ENCODE results near the gene PLCXD1.
A peak's percentile ranks its signal among the peaks of the same experiment; 100 is the strongest.

PLCXD1 gene

DNA sequence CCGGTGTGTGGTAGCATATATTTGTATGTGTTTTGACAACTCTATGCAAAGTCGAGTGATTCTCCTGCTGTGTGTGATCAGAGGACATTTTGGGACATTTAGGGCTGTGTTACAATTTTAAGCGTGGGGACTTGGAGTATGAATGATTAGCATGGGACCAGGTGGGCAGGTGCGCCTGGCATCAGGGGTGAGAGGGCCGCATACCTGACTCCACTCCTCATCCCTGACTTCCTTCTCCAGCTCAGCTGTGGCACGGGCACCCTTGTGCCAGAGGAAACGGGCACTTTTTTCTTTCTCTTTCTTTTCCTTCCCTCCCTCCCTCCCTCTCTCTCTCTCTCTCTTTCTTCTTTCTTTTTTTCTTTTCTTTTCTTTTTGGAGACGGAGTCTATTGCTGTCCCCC, 15.7 kb upstream of the PLCXD1 start:
- H4K91ac ChIP-seq (ENCODE audit: low read depth, low read length) = no peak overlapping the region
- peaks cover 8 to 11% of the 10 kb centered on the region in 2 experiments for H3K4me1 ChIP-seq (ENCODE audit: control insufficient read depth in 1 of 2, insufficient read depth in 2 of 2, low read length in 2 of 2)
- no peak overlapping the region for H3K14ac ChIP-seq (ENCODE audit: low read length)
- DNase-seq = no peak
- no peak overlapping the region for H4K8ac ChIP-seq (ENCODE audit: low read depth, low read length)
- H3K4me2 ChIP-seq (ENCODE audit: low read length) = no peak overlapping the region
- no peak overlapping the region for H3K4ac ChIP-seq (ENCODE audit: low read depth, low read length)
- H2AK5ac ChIP-seq (ENCODE audit: low read length) = no peak overlapping the region
- H2BK120ac ChIP-seq (ENCODE audit: insufficient read depth, low read length, poor library complexity) = no peak overlapping the region
- no peaks in the 10 kb centered on the region for H3K9me3 ChIP-seq (ENCODE audit: insufficient read depth, low read depth, low read length)
- H2BK5ac ChIP-seq (ENCODE audit: low read depth, low read length, poor library complexity) = no peak overlapping the region
- H3K79me1 ChIP-seq (ENCODE audit: low read length) = peaks cover 13% of the 10 kb centered on the region
- H2BK12ac ChIP-seq (ENCODE audit: low read length) = no peak overlapping the region
- H3K4me3 ChIP-seq (ENCODE audit: low read depth, low read length) = no peak overlapping the region
- no peaks in the 10 kb centered on the region for H3K27me3 ChIP-seq (ENCODE audit: insufficient read depth, low read length)
- H3K79me2 ChIP-seq (ENCODE audit: control insufficient read depth, insufficient read depth, low read length, poor library complexity) = peaks cover 3% of the 10 kb centered on the region
- no peak overlapping the region for H3K18ac ChIP-seq (ENCODE audit: low read length)
- no peak overlapping the region for H2AFZ ChIP-seq (ENCODE audit: insufficient read depth, low read length, poor library complexity)
- no peaks in the 10 kb centered on the region for H3K36me3 ChIP-seq (ENCODE audit: control insufficient read depth in 1 of 2, insufficient read depth in 2 of 2, low read length in 2 of 2)
- H3K23ac ChIP-seq (ENCODE audit: low read length) = no peak overlapping the region
- no peak overlapping the region for H4K12ac ChIP-seq (ENCODE audit: low read depth, low read length)
- no CpG with 5 or more reads among the region's 8 CpGs for WGBS (ENCODE audit: extremely low coverage, insufficient coverage, insufficient read length)
- no peak overlapping the region for H3K27ac ChIP-seq (ENCODE audit: low read depth, low read length)
- H3K9ac ChIP-seq (ENCODE audit: low read length) = no peak overlapping the region

GRCh38 chrX:267771-268261, 13.4 kb upstream of the PLCXD1 start:
- no peak overlapping the region for H2BK12ac ChIP-seq (ENCODE audit: low read length)
- H2BK5ac ChIP-seq (ENCODE audit: low read depth, low read length, poor library complexity) = no peak overlapping the region
- H4K12ac ChIP-seq (ENCODE audit: low read depth, low read length) = no peak overlapping the region
- H3K9me3 ChIP-seq (ENCODE audit: insufficient read depth, low read depth, low read length) = peaks cover 2% of the 10 kb centered on the region
- no peak overlapping the region for H2BK120ac ChIP-seq (ENCODE audit: insufficient read depth, low read length, poor library complexity)
- H3K4ac ChIP-seq (ENCODE audit: low read depth, low read length) = no peak overlapping the region
- no peak for DNase-seq
- H4K8ac ChIP-seq (ENCODE audit: low read depth, low read length) = no peak overlapping the region
- H2AK5ac ChIP-seq (ENCODE audit: low read length) = no peak overlapping the region
- no peaks in the 10 kb centered on the region for H3K36me3 ChIP-seq (ENCODE audit: control insufficient read depth in 1 of 2, insufficient read depth in 2 of 2, low read length in 2 of 2)
- H3K14ac ChIP-seq (ENCODE audit: low read length) = no peak overlapping the region
- H3K79me2 ChIP-seq (ENCODE audit: control insufficient read depth, insufficient read depth, low read length, poor library complexity) = no peaks in the 10 kb centered on the region
- WGBS (ENCODE audit: extremely low coverage, insufficient coverage, insufficient read length) = no CpG with 5 or more reads among the region's 33 CpGs
- no peak overlapping the region for H3K18ac ChIP-seq (ENCODE audit: low read length)
- H3K79me1 ChIP-seq (ENCODE audit: low read length) = no peaks in the 10 kb centered on the region
- H3K27me3 ChIP-seq (ENCODE audit: insufficient read depth, low read length) = no peaks in the 10 kb centered on the region
- H3K4me3 ChIP-seq (ENCODE audit: low read depth, low read length) = no peak overlapping the region
- H4K91ac ChIP-seq (ENCODE audit: low read depth, low read length) = no peak overlapping the region
- no peak overlapping the region for H3K4me2 ChIP-seq (ENCODE audit: low read length)
- no peak overlapping the region for H2AFZ ChIP-seq (ENCODE audit: insufficient read depth, low read length, poor library complexity)
- no peak overlapping the region for H3K9ac ChIP-seq (ENCODE audit: low read length)
- no peak overlapping the region for H3K27ac ChIP-seq (ENCODE audit: low read depth, low read length)
- H3K23ac ChIP-seq (ENCODE audit: low read length) = no peak overlapping the region
- no peaks in the 10 kb centered on the region for H3K4me1 ChIP-seq (ENCODE audit: control insufficient read depth in 1 of 2, insufficient read depth in 2 of 2, low read length in 2 of 2)

GRCh38 chrX:270848-271367, 10.3 kb upstream of the PLCXD1 start:
- H3K4me1 ChIP-seq (ENCODE audit: control insufficient read depth in 1 of 2, insufficient read depth in 2 of 2, low read length in 2 of 2) = peaks cover 6 to 10% of the 10 kb centered on the region in 2 experiments
- H3K23ac ChIP-seq (ENCODE audit: low read length) = no peak overlapping the region
- no peak overlapping the region for H4K12ac ChIP-seq (ENCODE audit: low read depth, low read length)
- H3K27me3 ChIP-seq (ENCODE audit: insufficient read depth, low read length) = no peaks in the 10 kb centered on the region
- H3K9me3 ChIP-seq (ENCODE audit: insufficient read depth, low read depth, low read length) = peaks cover 2% of the 10 kb centered on the region
- no peak overlapping the region for H3K27ac ChIP-seq (ENCODE audit: low read depth, low read length)
- no peak overlapping the region for H3K4me2 ChIP-seq (ENCODE audit: low read length)
- H2BK120ac ChIP-seq (ENCODE audit: insufficient read depth, low read length, poor library complexity) = no peak overlapping the region
- no peak overlapping the region for H3K18ac ChIP-seq (ENCODE audit: low read length)
- H3K9ac ChIP-seq (ENCODE audit: low read length) = no peak overlapping the region
- no peak overlapping the region for H2BK5ac ChIP-seq (ENCODE audit: low read depth, low read length, poor library complexity)
- H4K8ac ChIP-seq (ENCODE audit: low read depth, low read length) = no peak overlapping the region
- H3K4ac ChIP-seq (ENCODE audit: low read depth, low read length) = no peak overlapping the region
- no peak overlapping the region for H2BK12ac ChIP-seq (ENCODE audit: low read length)
- no peaks in the 10 kb centered on the region for H3K79me2 ChIP-seq (ENCODE audit: control insufficient read depth, insufficient read depth, low read length, poor library complexity)
- H4K91ac ChIP-seq (ENCODE audit: low read depth, low read length) = no peak overlapping the region
- WGBS (ENCODE audit: extremely low coverage, insufficient coverage, insufficient read length) = no CpG with 5 or more reads among the region's 21 CpGs
- no peak overlapping the region for H2AFZ ChIP-seq (ENCODE audit: insufficient read depth, low read length, poor library complexity)
- no peak overlapping the region for H3K4me3 ChIP-seq (ENCODE audit: low read depth, low read length)
- H3K14ac ChIP-seq (ENCODE audit: low read length) = no peak overlapping the region
- no peak for DNase-seq
- H3K36me3 ChIP-seq (ENCODE audit: control insufficient read depth in 1 of 2, insufficient read depth in 2 of 2, low read length in 2 of 2) = no peaks in the 10 kb centered on the region
- H2AK5ac ChIP-seq (ENCODE audit: low read length) = no peak overlapping the region
- peaks cover 7% of the 10 kb centered on the region for H3K79me1 ChIP-seq (ENCODE audit: low read length)

DNA sequence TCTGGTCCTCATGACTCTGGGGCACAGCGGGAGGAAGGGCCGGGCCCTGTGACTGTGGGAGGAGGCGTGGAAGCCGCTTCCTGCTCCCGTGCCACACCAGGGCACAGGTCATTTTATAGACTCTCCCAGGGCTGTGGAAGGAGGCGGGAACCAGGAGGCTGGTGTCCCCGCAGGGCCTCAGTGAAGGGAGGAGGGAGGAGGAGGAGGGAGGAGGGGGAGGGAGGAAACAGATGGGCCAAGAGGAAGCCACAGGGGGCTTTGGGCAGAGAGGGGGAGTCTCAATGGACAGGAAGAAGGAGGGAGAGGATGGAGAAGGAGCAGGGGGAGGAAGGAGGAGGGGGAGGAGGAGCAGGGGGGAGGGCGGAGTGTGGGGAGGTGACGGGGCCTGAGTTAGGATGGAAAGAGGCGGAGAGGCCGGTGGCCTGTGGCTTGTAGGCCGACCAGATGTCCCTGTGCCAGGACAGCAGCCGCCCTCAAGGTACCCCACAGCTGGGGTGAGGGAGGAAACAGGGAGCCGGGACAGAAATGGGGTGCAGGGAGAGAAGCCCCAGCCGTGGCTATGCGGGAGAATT, 6.2 kb upstream of the PLCXD1 start:
- Histone ChIP-seq H3K18ac (ENCODE audit: low read length) (peak overlapping the region; percentile 32), H3K23ac (ENCODE audit: low read length) (no peak overlapping the region), H2BK12ac (ENCODE audit: low read length) (no peak overlapping the region), H2AK5ac (ENCODE audit: low read length) (peak overlapping the region; percentile 81), H3K9ac (ENCODE audit: low read length) (no peak overlapping the region), H4K91ac (ENCODE audit: low read depth, low read length) (peak overlapping the region; percentile 50), H3K79me2 (ENCODE audit: control insufficient read depth, insufficient read depth, low read length, poor library complexity) (peaks cover 12% of the 10 kb centered on the region), H3K27ac (ENCODE audit: low read depth, low read length) (no peak overlapping the region), H4K8ac (ENCODE audit: low read depth, low read length) (no peak overlapping the region), H3K4me3 (ENCODE audit: low read depth, low read length) (no peak overlapping the region), H4K12ac (ENCODE audit: low read depth, low read length) (no peak overlapping the region), H3K36me3 (ENCODE audit: control insufficient read depth in 1 of 2, insufficient read depth in 2 of 2, low read length in 2 of 2) (no peaks in the 10 kb centered on the region), H3K79me1 (ENCODE audit: low read length) (peaks cover 22% of the 10 kb centered on the region), H3K14ac (ENCODE audit: low read length) (no peak overlapping the region), H2BK5ac (ENCODE audit: low read depth, low read length, poor library complexity) (no peak overlapping the region), H3K4me2 (ENCODE audit: low read length) (peak overlapping the region; percentile 89), H3K4ac (ENCODE audit: low read depth, low read length) (no peak overlapping the region), H3K9me3 (ENCODE audit: insufficient read depth, low read depth, low read length) (peaks cover 2% of the 10 kb centered on the region), H2AFZ (ENCODE audit: insufficient read depth, low read length, poor library complexity) (no peak overlapping the region), H2BK120ac (ENCODE audit: insufficient read depth, low read length, poor library complexity) (peak overlapping the region; percentile 18), H3K4me1 (ENCODE audit: control insufficient read depth in 1 of 2, insufficient read depth in 2 of 2, low read length in 2 of 2) (peaks cover 11 to 23% of the 10 kb centered on the region in 2 experiments), H3K27me3 (ENCODE audit: insufficient read depth, low read length) (no peaks in the 10 kb centered on the region)
- WGBS (ENCODE audit: extremely low coverage, insufficient coverage, insufficient read length) = no CpG with 5 or more reads among the region's 16 CpGs
- DNase-seq = no peak
